Measurements from ENCODE around the gene MT1A.

MT1A gene

DNA sequence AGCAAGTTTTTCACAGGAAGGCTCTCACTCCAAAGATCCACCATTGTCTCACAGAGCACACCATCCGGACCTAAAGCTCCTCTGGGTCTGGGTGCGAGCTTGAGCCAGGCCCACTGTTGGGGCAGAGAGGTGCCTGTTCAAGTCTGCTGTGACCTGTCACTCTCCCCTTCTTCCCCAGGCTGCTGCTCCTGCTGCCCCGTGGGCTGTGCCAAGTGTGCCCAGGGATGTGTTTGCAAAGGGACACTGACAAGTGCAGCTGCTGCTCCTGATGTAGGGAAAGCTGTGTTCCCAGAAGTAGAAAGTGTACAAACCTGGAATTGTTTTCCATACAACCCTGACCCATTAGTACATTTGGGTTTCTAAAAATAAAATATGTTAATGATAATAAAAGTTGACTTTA lies 39.0 kb downstream of the MT1A start:
- Histone ChIP-seq H4K20me1 (ENCODE audit: insufficient read depth, low read length) (no peaks in the 10 kb centered on the region), H3K27me3 (ENCODE audit: insufficient read depth, low read length, poor library complexity) (peaks cover 11% of the 10 kb centered on the region), H2AFZ (ENCODE audit: low read depth, low read length) (no peak overlapping the region), H3K4me2 (ENCODE audit: insufficient read depth, low read length) (no peak overlapping the region), H3K36me3 (ENCODE audit: insufficient read depth, low read length) (no peaks in the 10 kb centered on the region), H3K4me3 (ENCODE audit: low read depth in 1 of 2, low read length in 2 of 2) (no peak overlapping the region), H3K79me2 (ENCODE audit: insufficient read depth, low read length) (no peaks in the 10 kb centered on the region), H3K9me3 (ENCODE audit: insufficient read depth, low read length, severe bottlenecking) (no peaks in the 10 kb centered on the region), H3K27ac (ENCODE audit: low read length) (no peak overlapping the region), H3K9ac (ENCODE audit: low read depth, low read length) (no peak overlapping the region), H3K4me1 (ENCODE audit: insufficient read depth, low read length) (peaks cover 12% of the 10 kb centered on the region)
- TF ChIP-seq EZH2 (IDR thresholded peaks at IDR 0.05; ENCODE audit: borderline replicate concordance, low read depth, low read length, severe bottlenecking), result no peak
- TF ChIP-seq, protein P1, sequence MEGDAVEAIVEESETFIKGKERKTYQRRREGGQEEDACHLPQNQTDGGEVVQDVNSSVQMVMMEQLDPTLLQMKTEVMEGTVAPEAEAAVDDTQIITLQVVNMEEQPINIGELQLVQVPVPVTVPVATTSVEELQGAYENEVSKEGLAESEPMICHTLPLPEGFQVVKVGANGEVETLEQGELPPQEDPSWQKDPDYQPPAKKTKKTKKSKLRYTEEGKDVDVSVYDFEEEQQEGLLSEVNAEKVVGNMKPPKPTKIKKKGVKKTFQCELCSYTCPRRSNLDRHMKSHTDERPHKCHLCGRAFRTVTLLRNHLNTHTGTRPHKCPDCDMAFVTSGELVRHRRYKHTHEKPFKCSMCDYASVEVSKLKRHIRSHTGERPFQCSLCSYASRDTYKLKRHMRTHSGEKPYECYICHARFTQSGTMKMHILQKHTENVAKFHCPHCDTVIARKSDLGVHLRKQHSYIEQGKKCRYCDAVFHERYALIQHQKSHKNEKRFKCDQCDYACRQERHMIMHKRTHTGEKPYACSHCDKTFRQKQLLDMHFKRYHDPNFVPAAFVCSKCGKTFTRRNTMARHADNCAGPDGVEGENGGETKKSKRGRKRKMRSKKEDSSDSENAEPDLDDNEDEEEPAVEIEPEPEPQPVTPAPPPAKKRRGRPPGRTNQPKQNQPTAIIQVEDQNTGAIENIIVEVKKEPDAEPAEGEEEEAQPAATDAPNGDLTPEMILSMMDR (IDR thresholded peaks at IDR 0.05; ENCODE audit: borderline replicate concordance, extremely low read depth, low read length, poor library complexity, severe bottlenecking), result no peak
- DNase-seq (no peak), ATAC-seq (ENCODE audit: insufficient read depth, low read depth) (no peak)

DNA sequence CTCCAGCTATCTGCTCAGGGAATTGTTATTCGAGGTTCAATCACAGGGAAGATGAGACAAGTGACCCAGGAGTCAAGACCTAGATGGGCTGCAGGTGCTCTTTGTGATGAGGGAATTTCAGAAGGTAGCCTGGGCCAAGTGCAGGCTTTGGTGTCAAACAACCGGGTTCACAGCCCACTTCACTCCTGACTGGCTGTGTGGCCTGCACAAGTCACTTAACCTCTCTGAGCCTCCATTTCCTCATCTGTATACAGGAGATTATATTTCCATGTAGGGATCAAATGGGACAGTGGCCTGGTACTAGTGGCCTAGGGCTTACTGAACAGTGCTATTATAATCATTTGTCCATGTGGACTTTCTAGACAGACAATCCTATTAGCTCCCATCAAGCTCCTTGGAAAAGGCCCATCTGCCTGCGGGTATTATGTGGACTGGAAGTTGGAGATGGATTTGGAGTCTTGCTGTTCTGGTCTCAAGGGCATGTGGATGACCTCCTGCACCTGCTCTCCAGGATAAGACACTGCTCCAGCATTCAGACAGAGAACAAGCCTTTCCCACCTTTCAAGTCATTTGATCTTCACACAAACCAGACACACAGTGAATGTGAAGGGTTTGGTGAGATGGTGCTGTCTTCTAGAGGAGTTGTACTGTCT lies 40.7 kb downstream of the MT1A start:
- H3K79me2 ChIP-seq (ENCODE audit: insufficient read depth, low read length), result no peaks in the 10 kb centered on the region
- peaks cover 11% of the 10 kb centered on the region for H3K27me3 ChIP-seq (ENCODE audit: insufficient read depth, low read length, poor library complexity)
- no peak overlapping the region for H3K9ac ChIP-seq (ENCODE audit: low read depth, low read length)
- DNase-seq, result no peak
- no peaks in the 10 kb centered on the region for H3K36me3 ChIP-seq (ENCODE audit: insufficient read depth, low read length)
- H3K27ac ChIP-seq (ENCODE audit: low read length), result no peak overlapping the region
- no peaks in the 10 kb centered on the region for H3K9me3 ChIP-seq (ENCODE audit: insufficient read depth, low read length, severe bottlenecking)
- H4K20me1 ChIP-seq (ENCODE audit: insufficient read depth, low read length), result no peaks in the 10 kb centered on the region
- ATAC-seq (ENCODE audit: insufficient read depth, low read depth), result no peak
- H2AFZ ChIP-seq (ENCODE audit: low read depth, low read length), result no peak overlapping the region
- H3K4me2 ChIP-seq (ENCODE audit: insufficient read depth, low read length), result no peak overlapping the region
- H3K4me3 ChIP-seq (ENCODE audit: low read depth in 1 of 2, low read length in 2 of 2), result no peak overlapping the region
- TF ChIP-seq EZH2 (IDR thresholded peaks at IDR 0.05; ENCODE audit: borderline replicate concordance, low read depth, low read length, severe bottlenecking), result no peak
- TF ChIP-seq, protein P1 (IDR thresholded peaks at IDR 0.05; ENCODE audit: borderline replicate concordance, extremely low read depth, low read length, poor library complexity, severe bottlenecking), result no peak
- H3K4me1 ChIP-seq (ENCODE audit: insufficient read depth, low read length), result peaks cover 27% of the 10 kb centered on the region

DNA sequence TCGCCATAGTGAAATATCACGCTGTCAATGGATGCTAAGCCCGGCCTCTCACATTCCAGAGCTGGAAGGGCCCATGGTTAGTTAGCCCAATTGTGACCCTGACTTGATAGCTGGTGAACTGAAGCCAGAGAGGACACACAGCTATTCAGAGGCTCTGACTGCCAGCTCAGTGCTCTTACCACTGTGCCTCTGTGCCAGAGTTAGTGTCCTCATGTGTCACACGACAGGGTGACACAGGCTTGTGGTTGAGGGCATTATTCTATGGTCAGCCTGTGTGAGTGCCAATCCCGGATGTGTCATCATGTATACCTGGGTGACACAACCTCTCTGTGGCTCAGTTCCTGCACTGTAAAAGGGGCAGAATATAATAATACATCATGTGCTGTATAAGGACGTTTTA lies 41.4 kb downstream of the MT1A start:
- no peak overlapping the region for H2AFZ ChIP-seq (ENCODE audit: low read depth, low read length)
- no peak overlapping the region for H3K9ac ChIP-seq (ENCODE audit: low read depth, low read length)
- no peaks in the 10 kb centered on the region for H3K9me3 ChIP-seq (ENCODE audit: insufficient read depth, low read length, severe bottlenecking)
- ATAC-seq (ENCODE audit: insufficient read depth, low read depth) (no peak), DNase-seq (no peak)
- peaks cover 27% of the 10 kb centered on the region for H3K4me1 ChIP-seq (ENCODE audit: insufficient read depth, low read length)
- H3K27me3 ChIP-seq (ENCODE audit: insufficient read depth, low read length, poor library complexity), result peaks cover 11% of the 10 kb centered on the region
- no peak overlapping the region for H3K4me2 ChIP-seq (ENCODE audit: insufficient read depth, low read length)
- H3K27ac ChIP-seq (ENCODE audit: low read length), result no peak overlapping the region
- H3K4me3 ChIP-seq (ENCODE audit: low read depth in 1 of 2, low read length in 2 of 2), result no peak overlapping the region
- no peaks in the 10 kb centered on the region for H4K20me1 ChIP-seq (ENCODE audit: insufficient read depth, low read length)
- TF ChIP-seq EZH2 (IDR thresholded peaks at IDR 0.05; ENCODE audit: borderline replicate concordance, low read depth, low read length, severe bottlenecking), result no peak
- TF ChIP-seq, protein P1 (IDR thresholded peaks at IDR 0.05; ENCODE audit: borderline replicate concordance, extremely low read depth, low read length, poor library complexity, severe bottlenecking), result no peak
- no peaks in the 10 kb centered on the region for H3K36me3 ChIP-seq (ENCODE audit: insufficient read depth, low read length)
- no peaks in the 10 kb centered on the region for H3K79me2 ChIP-seq (ENCODE audit: insufficient read depth, low read length)
